Adrenal gland (tissue), 5 donors: ENCODE measurements around the gene MRPS27.

ENCODE experiments used
- POLR2A ChIP-seq, 2 donors: fragments of 450-650 bp; IDR thresholded peaks; one replicate each; pipeline ENCODE4 v1.6.1; 2017; ENCODE audit warnings: antibody characterized with exemption in 2 of 2, mild to moderate bottlenecking in 2 of 2, moderate library complexity in 1 of 2
- TF ChIP-seq, protein P1 (sequence below), 6 experiments: fragments of 450-650 bp in 4 of 6; fragments of 200-600 bp in 2 of 6; sonication (generic) in 1 of 6; IDR thresholded peaks; 1 replicate in 5 of 6; 2 replicates in 1 of 6; pipeline versions ENCODE4 v1.5.1 to v1.8.0; 2016 to 2021; ENCODE audit warnings: antibody characterized with exemption in 6 of 6, mild to moderate bottlenecking in 2 of 6, moderate library complexity in 1 of 6
- donor health status: DM: no; HTN: no; CAD: no.

DNA sequence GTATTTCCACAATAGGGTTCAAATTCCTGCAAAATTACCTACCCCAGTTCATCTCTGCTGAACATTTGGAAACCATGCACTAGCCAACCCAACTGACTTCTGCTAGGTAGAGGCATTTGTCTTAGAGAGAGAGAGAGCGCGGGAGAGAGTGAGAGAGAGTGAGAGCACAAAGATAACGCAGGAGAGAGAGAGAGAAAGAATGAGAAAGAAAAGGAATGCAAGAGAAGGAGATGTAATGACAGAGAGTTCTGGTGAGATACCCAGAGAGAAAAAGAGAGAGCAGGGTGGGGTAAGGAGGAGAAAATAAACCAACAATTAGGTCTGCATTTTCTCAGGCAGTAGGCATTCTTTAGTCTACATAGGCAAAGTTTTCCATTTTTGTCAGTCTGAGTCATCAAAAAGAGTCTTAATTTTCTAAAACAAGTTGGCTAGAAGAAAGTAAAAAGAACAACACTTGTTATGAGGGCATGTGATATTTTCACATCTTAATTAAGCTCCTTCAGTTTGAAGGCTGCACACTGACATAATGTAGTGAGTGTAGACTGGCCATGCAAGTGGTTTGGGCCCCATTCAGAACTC, 114.5 kb downstream of the MRPS27 start:
- TF ChIP-seq POLR2A (IDR thresholded peaks at IDR 0.05): no peak
- TF ChIP-seq, protein P1, sequence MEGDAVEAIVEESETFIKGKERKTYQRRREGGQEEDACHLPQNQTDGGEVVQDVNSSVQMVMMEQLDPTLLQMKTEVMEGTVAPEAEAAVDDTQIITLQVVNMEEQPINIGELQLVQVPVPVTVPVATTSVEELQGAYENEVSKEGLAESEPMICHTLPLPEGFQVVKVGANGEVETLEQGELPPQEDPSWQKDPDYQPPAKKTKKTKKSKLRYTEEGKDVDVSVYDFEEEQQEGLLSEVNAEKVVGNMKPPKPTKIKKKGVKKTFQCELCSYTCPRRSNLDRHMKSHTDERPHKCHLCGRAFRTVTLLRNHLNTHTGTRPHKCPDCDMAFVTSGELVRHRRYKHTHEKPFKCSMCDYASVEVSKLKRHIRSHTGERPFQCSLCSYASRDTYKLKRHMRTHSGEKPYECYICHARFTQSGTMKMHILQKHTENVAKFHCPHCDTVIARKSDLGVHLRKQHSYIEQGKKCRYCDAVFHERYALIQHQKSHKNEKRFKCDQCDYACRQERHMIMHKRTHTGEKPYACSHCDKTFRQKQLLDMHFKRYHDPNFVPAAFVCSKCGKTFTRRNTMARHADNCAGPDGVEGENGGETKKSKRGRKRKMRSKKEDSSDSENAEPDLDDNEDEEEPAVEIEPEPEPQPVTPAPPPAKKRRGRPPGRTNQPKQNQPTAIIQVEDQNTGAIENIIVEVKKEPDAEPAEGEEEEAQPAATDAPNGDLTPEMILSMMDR (IDR thresholded peaks at IDR 0.05): no peak
